Sigmoid colon (tissue), 4 donors: ENCODE data around the gene KCNMB3.

Source experiments
- EP300 ChIP-seq, 4 donors: sonication (generic); formaldehyde crosslinking; IDR thresholded peaks; one replicate each; pipeline ENCODE4 v1.6.1; 2017; ENCODE audit warnings: antibody characterized with exemption in 4 of 4
- POLR2A ChIP-seq, 2 donors: fragments of 450-650 bp; IDR thresholded peaks; one replicate each; pipeline ENCODE4 v1.6.1; 2016; ENCODE audit warnings: antibody characterized with exemption in 2 of 2, mild to moderate bottlenecking in 2 of 2, moderate library complexity in 2 of 2
- POLR2AphosphoS5 ChIP-seq, 4 donors: sonication (generic); formaldehyde crosslinking; IDR thresholded peaks; one replicate each; pipeline ENCODE4 v1.6.1; 2017; ENCODE audit warnings: antibody characterized with exemption in 4 of 4

- TF ChIP-seq POLR2A (IDR thresholded peaks at IDR 0.05) (no peak), EP300 (IDR thresholded peaks at IDR 0.05) (no peak), POLR2AphosphoS5 (IDR thresholded peaks at IDR 0.05) (no peak)
Measured at GRCh38 chr3:179247289-179248015, 3.5 kb downstream of the KCNMB3 start.
